Measurements from ENCODE around the gene IYD. TPM values are rescaled to one million over a fixed set of nuclear protein-coding genes. Genes with fewer than 3 reads are reported as not detected.

Gene IYD, protein sequence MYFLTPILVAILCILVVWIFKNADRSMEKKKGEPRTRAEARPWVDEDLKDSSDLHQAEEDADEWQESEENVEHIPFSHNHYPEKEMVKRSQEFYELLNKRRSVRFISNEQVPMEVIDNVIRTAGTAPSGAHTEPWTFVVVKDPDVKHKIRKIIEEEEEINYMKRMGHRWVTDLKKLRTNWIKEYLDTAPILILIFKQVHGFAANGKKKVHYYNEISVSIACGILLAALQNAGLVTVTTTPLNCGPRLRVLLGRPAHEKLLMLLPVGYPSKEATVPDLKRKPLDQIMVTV
- total RNA-seq (2022) (not detected in 2 replicates), Bru-seq, nascent RNA (percentile 3 among the genes with signal in this experiment), BruChase-seq, experiment 1, labeled RNA remaining after a 6-hour chase (percentile 26 among the genes with signal in this experiment), BruChase-seq, experiment 2, labeled RNA remaining after a 2-hour chase (percentile 13 among the genes with signal in this experiment)
- long read RNA-seq = 0 reads

DNA sequence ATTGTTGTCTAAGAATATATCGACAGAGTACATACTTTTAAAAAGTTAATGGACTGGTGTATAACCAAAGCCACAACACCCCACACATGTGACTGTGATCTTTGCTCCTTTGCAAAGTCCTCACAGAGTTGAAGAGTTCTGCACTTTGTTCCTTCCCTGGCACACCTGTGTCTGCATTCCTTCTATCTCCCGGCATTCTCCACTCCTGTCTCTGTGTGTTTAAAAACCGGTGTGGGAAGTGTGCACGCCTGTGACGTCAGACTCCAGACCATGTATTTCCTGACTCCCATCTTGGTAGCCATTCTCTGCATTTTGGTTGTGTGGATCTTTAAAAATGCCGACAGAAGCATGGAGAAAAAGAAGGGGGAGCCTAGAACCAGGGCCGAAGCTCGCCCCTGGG, at the start of gene IYD:
IYD (plus strand) TSS at position 251 of the 400 bp plus-strand sequence; CDS start at position 271, 20 bp downstream.
- H3K27me3 Mint-ChIP-seq (ENCODE audit: insufficient read depth, unreplicated experiment) = no peaks in the 10 kb centered on the region
- H3K36me3 Mint-ChIP-seq (ENCODE audit: insufficient read depth, unreplicated experiment) = no peaks in the 10 kb centered on the region
- no peak within 1 kb of the TSS for H3K27ac Mint-ChIP-seq (ENCODE audit: low read depth, unreplicated experiment)
- ChIA-PET CTCF (no interaction called here), POLR2A (interaction anchor here (0.6 to 1.1 kb wide), 3 partner anchors 300 to 1306 kb away, joined by 3 read pairs; partner anchors contain the start of gene ULBP3)
- no peak for DNase-seq (ENCODE audit: unreplicated experiment)
- intact Hi-C loops (cut with micrococcal nuclease) = no loop called here
- no TSS peak for BruUV-seq (replicated peaks)
- H3K9me3 Mint-ChIP-seq (ENCODE audit: unreplicated experiment) = no peaks in the 10 kb centered on the region
- TF ChIP-seq, protein P1, sequence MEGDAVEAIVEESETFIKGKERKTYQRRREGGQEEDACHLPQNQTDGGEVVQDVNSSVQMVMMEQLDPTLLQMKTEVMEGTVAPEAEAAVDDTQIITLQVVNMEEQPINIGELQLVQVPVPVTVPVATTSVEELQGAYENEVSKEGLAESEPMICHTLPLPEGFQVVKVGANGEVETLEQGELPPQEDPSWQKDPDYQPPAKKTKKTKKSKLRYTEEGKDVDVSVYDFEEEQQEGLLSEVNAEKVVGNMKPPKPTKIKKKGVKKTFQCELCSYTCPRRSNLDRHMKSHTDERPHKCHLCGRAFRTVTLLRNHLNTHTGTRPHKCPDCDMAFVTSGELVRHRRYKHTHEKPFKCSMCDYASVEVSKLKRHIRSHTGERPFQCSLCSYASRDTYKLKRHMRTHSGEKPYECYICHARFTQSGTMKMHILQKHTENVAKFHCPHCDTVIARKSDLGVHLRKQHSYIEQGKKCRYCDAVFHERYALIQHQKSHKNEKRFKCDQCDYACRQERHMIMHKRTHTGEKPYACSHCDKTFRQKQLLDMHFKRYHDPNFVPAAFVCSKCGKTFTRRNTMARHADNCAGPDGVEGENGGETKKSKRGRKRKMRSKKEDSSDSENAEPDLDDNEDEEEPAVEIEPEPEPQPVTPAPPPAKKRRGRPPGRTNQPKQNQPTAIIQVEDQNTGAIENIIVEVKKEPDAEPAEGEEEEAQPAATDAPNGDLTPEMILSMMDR (IDR thresholded peaks at IDR 0.05; ENCODE audit: unreplicated experiment) = no peak
- H3K4me1 Mint-ChIP-seq (ENCODE audit: insufficient read depth, unreplicated experiment) = no peaks in the 10 kb centered on the region
- H3K4me3 Mint-ChIP-seq (ENCODE audit: unreplicated experiment) = no peak within 1 kb of the TSS

DNA sequence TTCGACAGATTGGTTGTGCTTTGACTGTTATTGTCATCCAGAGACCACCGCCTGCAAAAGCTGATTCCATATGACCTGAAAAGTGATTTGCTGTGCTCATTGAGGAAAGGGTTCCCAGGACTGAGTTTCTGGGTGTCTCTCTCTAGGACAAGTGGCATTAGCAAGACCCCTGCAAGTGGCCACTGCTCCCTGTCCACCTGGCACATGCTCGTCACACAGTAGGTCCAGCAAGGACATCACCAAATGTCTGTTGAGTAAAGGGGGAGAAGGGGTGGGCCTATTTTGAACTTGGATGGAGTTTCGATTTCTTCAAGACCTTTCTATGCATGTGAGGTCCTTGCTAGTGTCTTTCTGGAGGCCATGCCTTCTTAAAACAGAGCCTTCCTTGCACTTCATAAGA, 48.9 kb upstream of the IYD start:
- Mint-ChIP-seq H3K9me3 (ENCODE audit: unreplicated experiment) (no peaks in the 10 kb centered on the region), H3K27ac (ENCODE audit: low read depth, unreplicated experiment) (no peak overlapping the region), H3K4me1 (ENCODE audit: insufficient read depth, unreplicated experiment) (peaks cover 5% of the 10 kb centered on the region), H3K27me3 (ENCODE audit: insufficient read depth, unreplicated experiment) (no peaks in the 10 kb centered on the region), H3K4me3 (ENCODE audit: unreplicated experiment) (no peak overlapping the region), H3K36me3 (ENCODE audit: insufficient read depth, unreplicated experiment) (peaks cover 5% of the 10 kb centered on the region)
- DNase-seq (ENCODE audit: unreplicated experiment) = no peak
- CTCF ChIA-PET = interaction anchor here (1.1 kb wide), 1 partner anchor 19 kb away, joined by 5 read pairs; no protein-coding TSS in a partner anchor
- TF ChIP-seq, protein P1 (IDR thresholded peaks at IDR 0.05; ENCODE audit: unreplicated experiment) = no peak
- intact Hi-C loops (cut with micrococcal nuclease) = no loop called here
- POLR2A ChIA-PET = no interaction called here
- BruUV-seq (replicated peaks) = no TSS peak

DNA sequence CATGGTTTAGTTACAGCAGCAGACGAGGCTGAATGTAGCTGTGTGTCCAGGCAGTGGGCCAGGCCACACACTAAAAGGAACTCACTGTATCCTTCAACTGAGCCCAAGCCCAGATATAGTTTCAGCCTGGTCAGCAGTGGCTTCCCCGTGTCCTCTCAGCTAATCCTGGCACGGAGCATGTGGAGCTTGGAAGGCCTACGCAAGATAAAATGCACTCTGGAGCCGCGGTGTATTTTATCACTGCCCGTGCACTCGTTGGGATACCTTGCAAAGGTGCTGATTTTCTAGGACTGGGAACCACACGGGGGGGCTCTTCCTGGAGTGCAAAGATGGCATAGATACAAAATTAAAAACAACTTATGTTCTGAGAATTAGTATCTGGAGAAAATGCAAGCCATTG, 48.4 kb upstream of the IYD start:
- TF ChIP-seq, protein P1 (IDR thresholded peaks at IDR 0.05; ENCODE audit: unreplicated experiment) = no peak
- H3K27ac Mint-ChIP-seq (ENCODE audit: low read depth, unreplicated experiment) = no peak overlapping the region
- H3K36me3 Mint-ChIP-seq (ENCODE audit: insufficient read depth, unreplicated experiment) = peaks cover 3% of the 10 kb centered on the region
- peaks cover 10% of the 10 kb centered on the region for H3K4me1 Mint-ChIP-seq (ENCODE audit: insufficient read depth, unreplicated experiment)
- intact Hi-C loops (cut with micrococcal nuclease) = no loop called here
- no TSS peak for BruUV-seq (replicated peaks)
- CTCF ChIA-PET = interaction anchor here (0.9 to 1.1 kb wide), 2 partner anchors 20 to 74 kb away, joined by 3 to 5 read pairs; no protein-coding TSS in a partner anchor
- POLR2A ChIA-PET = no interaction called here
- DNase-seq (ENCODE audit: unreplicated experiment) = no peak
- no peak overlapping the region for H3K4me3 Mint-ChIP-seq (ENCODE audit: unreplicated experiment)
- H3K9me3 Mint-ChIP-seq (ENCODE audit: unreplicated experiment) = no peaks in the 10 kb centered on the region
- H3K27me3 Mint-ChIP-seq (ENCODE audit: insufficient read depth, unreplicated experiment) = no peaks in the 10 kb centered on the region

DNA sequence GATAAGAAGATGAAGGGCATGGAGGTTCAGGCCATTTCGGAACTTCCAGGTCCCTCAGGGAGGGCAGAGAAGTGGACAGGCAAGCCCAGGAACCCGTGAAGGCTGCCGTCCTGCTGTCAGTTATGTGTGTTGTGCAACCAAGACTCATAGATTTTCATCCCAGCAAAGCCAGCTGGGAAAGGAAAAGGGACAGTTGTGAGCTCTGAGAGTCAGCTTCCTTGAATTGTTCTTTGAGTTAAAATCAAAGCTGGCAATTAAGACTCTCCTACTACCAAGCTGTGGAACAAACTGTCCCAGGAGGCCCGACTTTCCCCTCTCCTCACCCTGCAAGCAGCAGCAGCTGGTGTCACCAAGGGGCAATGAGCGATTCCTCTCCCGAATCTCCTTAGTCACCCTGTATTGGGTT, 46.3 kb upstream of the IYD start:
- POLR2A ChIA-PET = interaction anchor here (0.6 kb wide), 1 partner anchor 343 kb away, joined by 4 read pairs; no protein-coding TSS in a partner anchor
- Mint-ChIP-seq H3K27ac (ENCODE audit: low read depth, unreplicated experiment) (peak overlapping the region; percentile 31), H3K36me3 (ENCODE audit: insufficient read depth, unreplicated experiment) (peaks cover under 1% of the 10 kb centered on the region), H3K4me1 (ENCODE audit: insufficient read depth, unreplicated experiment) (peaks cover 12% of the 10 kb centered on the region), H3K9me3 (ENCODE audit: unreplicated experiment) (no peaks in the 10 kb centered on the region), H3K4me3 (ENCODE audit: unreplicated experiment) (no peak overlapping the region), H3K27me3 (ENCODE audit: insufficient read depth, unreplicated experiment) (no peaks in the 10 kb centered on the region)
- BruUV-seq (replicated peaks) = no TSS peak
- DNase-seq (ENCODE audit: unreplicated experiment) = no peak
- CTCF ChIA-PET = interaction anchor here (0.5 to 0.6 kb wide), 3 partner anchors 297 to 457 kb away, joined by 3 to 4 read pairs (median 3); no protein-coding TSS in a partner anchor
- TF ChIP-seq, protein P1 (IDR thresholded peaks at IDR 0.05; ENCODE audit: unreplicated experiment) = no peak
- intact Hi-C loops (cut with micrococcal nuclease) = no loop called here

Measured in MCF 10A (cell line).